MG63 (cell line): Measurements from ENCODE around the gene EIPR1. TPM values are rescaled to one million over a fixed set of nuclear protein-coding genes. Genes with fewer than 3 reads are reported as not detected.
"Not testable (repeated sequence)": the region's sequence is repeated elsewhere in the genome, so short reads cannot be mapped to it uniquely, and the experiment has no call there.

Source experiments
- DNase-seq: peaks from one replicate; pipeline ENCODE4 v3.0.0-alpha.2; 2020
- H3K27me3 ChIP-seq: fragments of 250-450 bp; sonication (Bioruptor Pico); 2 replicates; pipeline ENCODE4 v1.5.1; 2020; ENCODE audit warnings: mild to moderate bottlenecking, moderate library complexity
- H3K36me3 ChIP-seq: fragments of 250-450 bp; sonication (Bioruptor Pico); 2 replicates; pipeline ENCODE4 v1.5.1; 2020; ENCODE audit warnings: mild to moderate bottlenecking, moderate library complexity
- H3K4me3 ChIP-seq: fragments of 250-450 bp; sonication (Bioruptor Pico); 2 replicates; pipeline ENCODE4 v1.5.1; 2020; ENCODE audit warnings: mild to moderate bottlenecking, moderate library complexity
- H3K9me3 ChIP-seq: fragments of 250-450 bp; sonication (Bioruptor Pico); 2 replicates; pipeline ENCODE4 v1.5.1; 2020; ENCODE audit warnings: mild to moderate bottlenecking, moderate library complexity
- total RNA-seq: library from RNA; depleted of rRNA; stranded (reverse); fragments of >200 nt; shearing (Covaris generic); gene quantifications from 2 replicates; pipeline ENCODE4 v1.2.3, GENCODE V29; 2014; ENCODE audit warnings: low replicate concordance

The EIPR1 gene
- total RNA-seq, 1 experiment from 2014 or later = 78.7 TPM

DNA sequence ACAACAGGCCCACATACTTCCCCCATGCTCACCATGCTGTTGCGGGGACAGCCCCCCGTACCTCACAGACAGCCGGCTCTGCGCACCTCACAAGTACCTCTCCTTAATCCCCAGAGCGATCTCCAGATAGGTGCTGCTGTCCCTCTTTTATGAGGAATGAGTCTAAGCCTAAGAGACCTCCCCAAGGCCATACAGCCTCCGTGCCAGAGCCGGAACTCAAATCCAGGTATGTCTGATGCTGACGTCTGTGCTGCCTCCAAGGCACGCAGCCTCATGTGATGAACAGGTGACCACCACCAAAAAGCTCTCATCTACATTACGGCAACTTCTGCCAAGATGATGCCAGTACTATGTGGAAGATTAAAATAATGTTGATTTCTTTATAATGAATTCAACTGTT lies 85.2 kb downstream of the EIPR1 start:
- no peak for DNase-seq
- H3K4me3 ChIP-seq = no peak overlapping the region
- H3K36me3 ChIP-seq = no peaks in the 10 kb centered on the region
- no peaks in the 10 kb centered on the region for H3K9me3 ChIP-seq
- H3K27me3 ChIP-seq = no peaks in the 10 kb centered on the region

DNA sequence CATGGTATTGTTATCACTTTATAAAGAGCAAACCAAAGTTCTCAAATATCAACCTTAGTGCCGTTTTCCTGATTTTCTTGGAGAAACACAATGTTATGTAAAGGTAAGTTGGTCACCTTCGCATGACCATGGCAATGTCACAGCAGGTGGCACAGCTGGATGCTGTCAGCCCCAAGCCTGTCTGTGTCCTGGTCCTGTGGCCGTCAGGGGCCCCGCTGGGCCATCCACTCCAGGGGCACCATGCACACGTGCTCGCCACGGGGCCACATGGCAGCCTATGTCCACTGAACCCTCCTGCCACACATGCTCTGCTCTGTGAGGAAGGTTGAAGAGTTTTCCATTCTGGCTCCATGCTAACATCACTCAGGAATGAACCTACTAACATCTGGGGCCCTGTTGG lies 85.9 kb downstream of the EIPR1 start:
- Histone ChIP-seq H3K4me3 (no peak overlapping the region), H3K27me3 (no peaks in the 10 kb centered on the region), H3K36me3 (no peaks in the 10 kb centered on the region), H3K9me3 (no peaks in the 10 kb centered on the region)
- DNase-seq = no peak

DNA sequence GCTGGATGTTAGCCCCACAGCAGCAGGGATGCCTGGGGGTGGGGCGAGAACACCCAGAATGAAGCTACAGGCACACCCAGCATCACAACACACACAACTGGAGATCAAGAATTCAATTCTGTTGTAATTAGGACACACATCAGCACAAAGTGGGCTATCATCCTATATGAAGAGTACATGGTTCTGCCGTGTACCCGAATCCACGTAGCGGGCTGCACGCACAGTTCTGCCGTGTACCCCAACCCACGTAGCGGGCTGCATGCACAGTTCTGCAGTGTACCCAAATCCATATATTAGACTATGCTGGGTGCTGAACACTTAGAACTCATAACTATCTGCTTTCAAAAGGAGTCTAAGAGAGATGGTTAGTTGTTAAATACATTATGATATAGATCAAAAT lies 86.5 kb downstream of the EIPR1 start:
- H3K27me3 ChIP-seq = no peaks in the 10 kb centered on the region
- DNase-seq = no peak
- no peak overlapping the region for H3K4me3 ChIP-seq
- no peaks in the 10 kb centered on the region for H3K36me3 ChIP-seq
- H3K9me3 ChIP-seq = no peaks in the 10 kb centered on the region

DNA sequence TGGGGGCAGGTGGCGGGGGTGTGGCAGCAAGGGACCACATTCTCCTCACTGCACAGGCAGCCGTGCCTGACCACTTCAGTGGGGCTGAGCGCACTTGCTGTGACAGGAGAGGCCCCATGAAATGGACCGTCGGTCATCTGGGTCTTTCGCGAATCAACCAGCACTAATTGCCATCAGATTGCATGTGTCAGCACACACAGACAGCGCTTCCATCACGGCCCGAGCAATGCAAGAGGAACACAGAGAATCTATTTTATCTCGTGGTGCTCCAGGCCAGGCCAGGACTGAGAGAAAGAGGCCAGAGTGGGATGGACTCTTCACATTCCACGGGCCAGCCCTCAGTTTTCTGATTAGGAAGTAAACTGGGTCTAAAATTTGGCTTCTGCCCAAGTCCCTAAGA lies 87.0 kb downstream of the EIPR1 start:
- H3K27me3 ChIP-seq = no peaks in the 10 kb centered on the region
- no peak overlapping the region for H3K4me3 ChIP-seq
- H3K36me3 ChIP-seq = no peaks in the 10 kb centered on the region
- H3K9me3 ChIP-seq = no peaks in the 10 kb centered on the region
- DNase-seq = no peak

DNA sequence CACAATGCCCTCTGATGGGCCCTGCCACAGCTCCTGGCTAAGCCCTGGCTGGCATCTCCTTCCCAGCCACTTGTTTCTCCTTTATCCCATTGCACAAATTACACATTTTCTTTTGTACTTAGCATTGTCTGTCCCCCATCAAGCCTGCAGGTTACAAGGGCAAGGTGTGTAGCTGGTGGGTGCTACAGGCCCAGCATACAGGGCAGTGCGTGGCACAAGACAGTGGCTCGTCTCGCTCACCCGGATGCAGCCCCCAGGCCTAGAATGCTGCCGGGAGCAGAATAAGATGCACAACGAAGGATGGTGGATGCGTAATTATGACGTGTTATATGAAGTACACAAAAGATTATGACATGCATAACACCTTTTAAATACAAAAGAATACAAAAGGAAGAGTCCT lies 87.6 kb downstream of the EIPR1 start:
- Histone ChIP-seq H3K27me3 (no peaks in the 10 kb centered on the region), H3K36me3 (no peaks in the 10 kb centered on the region), H3K9me3 (no peaks in the 10 kb centered on the region), H3K4me3 (no peak overlapping the region)
- DNase-seq = no peak

DNA sequence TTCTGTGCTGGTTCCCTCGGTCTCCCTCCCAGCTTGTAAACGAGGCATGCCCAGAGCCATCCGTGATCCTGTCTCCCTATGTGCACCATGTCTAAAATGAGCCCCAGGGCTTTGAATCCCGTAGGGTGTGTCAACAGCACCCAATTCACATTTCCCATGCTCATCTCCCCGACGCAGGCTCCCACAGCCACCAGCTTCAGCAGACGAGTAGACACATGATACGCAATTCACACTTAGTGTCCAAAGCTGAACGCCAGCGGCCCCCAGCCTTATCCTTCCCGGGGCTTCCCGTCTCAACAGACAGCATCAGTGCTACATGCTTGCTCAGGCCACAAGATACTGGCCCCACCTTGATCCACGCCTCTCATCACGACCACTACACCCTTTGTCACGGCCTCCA lies 88.1 kb downstream of the EIPR1 start:
- no peaks in the 10 kb centered on the region for H3K9me3 ChIP-seq
- no peaks in the 10 kb centered on the region for H3K27me3 ChIP-seq
- no peak for DNase-seq
- H3K4me3 ChIP-seq = no peak overlapping the region
- H3K36me3 ChIP-seq = no peaks in the 10 kb centered on the region

DNA sequence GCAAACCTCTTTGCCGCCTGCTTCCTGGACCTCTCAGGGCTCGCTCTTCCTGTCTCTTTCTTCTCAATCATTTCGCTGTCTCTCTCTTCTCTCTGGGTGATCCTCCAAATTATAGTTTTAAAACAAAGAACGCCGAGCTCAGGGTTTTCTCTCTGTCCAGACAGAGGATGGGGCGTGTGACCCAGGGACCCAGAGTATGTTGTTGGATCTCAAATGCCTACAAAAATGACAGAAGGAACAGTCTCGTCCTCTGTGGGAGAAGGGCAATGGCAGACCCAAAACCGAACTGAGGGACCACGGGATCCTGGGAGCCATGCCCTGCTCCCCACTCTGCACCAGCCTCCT lies 88.5 kb downstream of the EIPR1 start:
- H3K4me3 ChIP-seq = no peak overlapping the region
- H3K36me3 ChIP-seq = no peaks in the 10 kb centered on the region
- H3K9me3 ChIP-seq = no peaks in the 10 kb centered on the region
- no peak for DNase-seq
- H3K27me3 ChIP-seq = no peaks in the 10 kb centered on the region

DNA sequence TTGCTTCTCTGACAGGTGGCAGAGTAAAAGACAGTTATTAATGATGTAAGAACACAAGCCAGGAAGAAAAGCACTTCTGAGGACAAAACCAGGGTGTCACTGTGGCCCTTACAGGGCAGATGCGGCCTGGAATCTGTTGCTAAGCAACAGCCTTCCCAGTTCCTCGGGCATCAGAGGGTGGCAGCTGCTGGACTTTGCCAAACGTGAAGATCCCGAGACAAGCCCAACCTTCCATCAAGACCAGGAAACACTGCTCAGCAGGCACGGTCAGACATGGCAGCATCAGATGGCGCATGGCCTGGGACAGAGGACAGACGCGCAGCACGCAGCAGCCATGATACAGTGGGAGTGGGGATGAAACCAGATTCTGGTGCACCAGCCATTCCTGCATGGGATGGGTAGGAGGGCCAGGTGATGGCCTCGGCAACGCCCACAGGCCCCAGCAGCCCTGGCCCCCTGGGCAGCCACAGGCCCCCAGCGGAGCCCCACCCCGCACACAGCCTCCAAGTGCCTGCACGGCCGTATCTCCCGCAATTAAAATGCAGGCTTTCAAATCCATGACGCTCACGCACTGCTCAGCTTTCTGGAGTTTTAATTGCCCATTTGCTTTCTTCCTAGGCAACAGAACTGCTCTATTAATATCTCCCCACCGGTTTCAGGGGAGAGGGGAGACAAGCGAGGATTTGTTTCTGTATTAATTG lies 89.0 kb downstream of the EIPR1 start:
- no peak for DNase-seq
- no peak overlapping the region for H3K4me3 ChIP-seq
- no peaks in the 10 kb centered on the region for H3K9me3 ChIP-seq
- H3K36me3 ChIP-seq = no peaks in the 10 kb centered on the region
- no peaks in the 10 kb centered on the region for H3K27me3 ChIP-seq

DNA sequence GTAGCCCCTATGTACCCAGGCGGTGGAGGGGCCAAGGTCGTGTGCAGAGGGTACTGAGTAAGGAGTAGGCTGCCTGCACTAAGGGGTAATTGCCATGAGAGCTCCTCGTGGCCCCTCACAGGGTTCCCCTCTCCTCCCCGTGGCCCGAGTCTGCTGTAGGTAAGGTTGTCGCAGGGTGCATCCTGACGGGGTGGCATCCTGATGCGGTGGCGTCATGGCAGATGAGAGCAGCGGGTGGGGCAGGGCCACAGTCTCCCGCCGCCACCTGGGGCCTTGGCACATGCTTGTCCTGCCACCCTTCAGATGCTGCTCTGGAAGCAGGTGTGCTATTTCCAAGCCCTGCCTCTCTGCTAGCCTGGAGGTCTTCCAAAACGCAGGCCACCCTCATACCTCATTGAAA lies 89.7 kb downstream of the EIPR1 start:
- no peaks in the 10 kb centered on the region for H3K9me3 ChIP-seq
- no peak overlapping the region for H3K4me3 ChIP-seq
- H3K36me3 ChIP-seq = no peaks in the 10 kb centered on the region
- no peaks in the 10 kb centered on the region for H3K27me3 ChIP-seq
- DNase-seq = no peak

DNA sequence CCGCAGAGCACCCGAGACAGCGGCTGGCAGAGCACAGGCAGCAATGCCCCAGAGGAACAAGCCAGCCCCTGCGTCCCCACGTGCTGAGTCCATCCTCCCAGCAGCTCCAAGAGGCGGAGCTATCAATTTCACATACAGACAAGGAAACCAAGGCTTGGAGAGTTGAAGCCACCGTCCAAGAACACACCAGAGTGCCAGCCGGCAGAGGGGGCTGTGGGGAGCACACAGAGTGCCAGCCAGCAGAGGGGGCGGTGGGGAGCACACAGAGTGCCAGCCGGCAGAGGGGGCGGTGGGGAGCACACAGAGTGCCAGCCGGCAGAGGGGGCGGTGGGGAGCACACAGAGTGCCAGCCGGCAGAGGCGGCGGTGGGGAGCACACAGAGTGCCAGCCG lies 91.0 kb downstream of the EIPR1 start:
- not testable (repeated sequence) for H3K4me3 ChIP-seq, DNase-seq

DNA sequence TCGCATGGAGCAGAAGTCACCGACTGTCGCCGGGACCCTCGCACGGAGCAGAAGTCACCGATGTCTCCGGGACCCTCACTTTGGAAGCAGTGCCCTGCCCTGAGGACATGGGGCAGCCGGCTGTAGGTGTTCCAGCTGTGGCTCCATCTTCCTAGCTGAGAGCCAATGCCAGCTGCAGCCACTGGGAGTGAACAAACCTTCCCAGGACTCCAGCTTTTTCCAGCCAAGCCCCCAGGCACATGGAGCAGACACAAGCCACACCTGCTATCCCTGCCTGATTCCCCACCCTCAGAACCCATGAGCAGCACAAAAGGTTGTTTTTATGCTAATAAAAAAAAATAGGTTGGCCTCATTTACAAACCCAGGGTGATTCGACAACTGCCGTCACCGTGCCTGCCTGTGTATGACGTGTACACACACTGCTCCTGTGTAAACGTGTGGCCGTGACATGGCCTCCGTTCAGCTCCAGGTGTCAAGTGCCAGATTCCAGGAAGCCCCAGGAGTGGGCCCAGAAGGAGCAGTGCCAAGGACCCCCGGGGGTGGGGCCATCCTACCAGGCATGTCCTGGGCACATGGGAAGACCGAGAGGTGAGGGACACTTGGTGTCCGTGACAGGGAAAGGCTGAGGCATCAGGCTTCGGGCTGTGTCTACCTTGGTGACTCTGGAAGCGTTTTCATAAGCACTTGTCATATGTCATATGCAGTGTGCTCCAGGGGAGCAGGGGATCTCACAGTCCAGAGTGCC lies 91.5 kb downstream of the EIPR1 start:
- H3K27me3 ChIP-seq = no peaks in the 10 kb centered on the region
- no peaks in the 10 kb centered on the region for H3K9me3 ChIP-seq
- no peak for DNase-seq
- H3K36me3 ChIP-seq = no peaks in the 10 kb centered on the region
- no peak overlapping the region for H3K4me3 ChIP-seq

More for the DNA sequence above, 91.0 kb downstream of the EIPR1 start:
- not testable (repeated sequence) for H3K27me3 ChIP-seq, H3K9me3 ChIP-seq, H3K36me3 ChIP-seq

DNA sequence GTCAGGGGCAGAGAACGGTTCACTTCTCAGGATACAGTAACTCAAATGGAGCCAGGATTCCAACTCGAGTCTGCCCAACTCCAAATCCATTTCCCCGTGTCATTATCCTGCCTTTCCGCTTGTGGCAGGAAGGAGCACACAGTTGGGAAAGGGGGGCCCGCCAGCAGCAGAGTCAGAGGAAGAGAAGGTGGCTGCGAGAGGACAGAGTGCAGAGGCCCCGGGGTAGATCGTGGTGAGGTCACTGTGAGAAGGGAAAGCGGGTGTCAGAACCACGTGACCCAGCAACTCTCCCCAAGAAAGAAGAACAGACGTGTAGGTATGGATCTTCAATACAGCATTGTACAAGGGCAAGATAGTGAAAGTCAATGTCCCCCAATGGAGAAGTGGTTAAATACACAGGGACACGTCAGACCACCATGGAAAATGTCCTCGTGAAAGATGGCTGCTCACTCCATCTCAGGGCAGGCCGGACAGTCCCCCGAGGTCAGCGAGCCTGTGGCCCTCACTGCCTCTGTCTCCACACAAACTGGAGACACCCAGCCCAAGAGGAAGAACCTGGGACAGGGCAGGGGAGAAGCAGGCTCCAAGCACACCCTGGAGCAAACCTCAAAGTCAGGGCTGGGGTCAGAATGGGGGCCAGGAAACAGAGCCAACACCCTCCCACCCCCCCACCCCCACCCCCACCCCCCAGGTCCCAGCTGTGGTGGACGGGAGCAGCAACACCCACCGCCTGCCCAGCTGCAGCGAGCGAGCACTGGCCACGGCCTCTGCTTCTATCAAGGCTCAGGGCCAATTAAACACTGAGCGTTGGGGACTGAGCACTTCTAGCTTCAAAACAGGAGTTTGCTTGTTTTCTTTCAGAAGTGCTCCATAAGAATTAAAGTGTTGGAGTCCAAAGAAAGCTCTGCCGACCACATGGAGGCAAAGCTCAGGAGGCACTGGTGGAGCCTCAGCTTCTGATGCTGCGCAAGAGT lies 92.7 kb downstream of the EIPR1 start:
- no peaks in the 10 kb centered on the region for H3K9me3 ChIP-seq
- no peaks in the 10 kb centered on the region for H3K36me3 ChIP-seq
- H3K27me3 ChIP-seq = no peaks in the 10 kb centered on the region
- no peak overlapping the region for H3K4me3 ChIP-seq
- DNase-seq = no peak

DNA sequence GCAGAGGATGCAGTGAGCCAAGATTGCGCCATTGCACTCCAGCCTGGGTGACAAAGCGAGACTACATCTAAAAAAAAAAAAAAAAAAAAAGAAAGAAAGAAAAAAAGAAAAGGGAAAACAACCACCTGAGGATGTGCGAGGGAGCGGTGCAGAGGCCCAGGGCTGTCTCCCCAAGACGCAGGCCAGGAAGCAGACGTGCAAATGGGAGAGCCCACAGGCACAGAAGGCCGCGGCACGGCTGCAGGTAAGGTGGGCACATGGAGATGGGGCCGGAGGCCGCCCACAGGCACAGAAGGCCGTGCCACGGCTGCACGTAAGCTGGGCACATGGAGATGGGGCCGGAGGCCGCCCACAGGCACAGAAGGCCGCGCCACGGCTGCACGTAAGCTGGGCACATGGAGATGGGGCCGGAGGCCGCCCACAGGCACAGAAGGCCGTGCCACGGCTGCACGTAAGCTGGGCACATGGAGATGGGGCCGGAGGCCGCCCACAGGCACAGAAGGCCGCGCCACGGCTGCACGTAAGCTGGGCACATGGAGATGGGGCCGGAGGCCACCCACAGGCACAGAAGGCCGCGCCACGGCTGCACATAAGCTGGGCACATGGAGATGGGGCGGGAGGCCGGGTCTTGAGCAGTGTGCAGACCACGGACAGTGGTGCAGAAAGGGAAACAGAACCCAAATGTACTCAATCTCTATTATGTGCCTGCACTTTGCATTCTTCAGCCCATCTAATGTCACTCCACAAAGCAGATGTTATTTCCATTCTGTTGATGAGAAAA lies 93.6 kb downstream of the EIPR1 start:
- H3K27me3 ChIP-seq = not testable (repeated sequence)

DNA sequence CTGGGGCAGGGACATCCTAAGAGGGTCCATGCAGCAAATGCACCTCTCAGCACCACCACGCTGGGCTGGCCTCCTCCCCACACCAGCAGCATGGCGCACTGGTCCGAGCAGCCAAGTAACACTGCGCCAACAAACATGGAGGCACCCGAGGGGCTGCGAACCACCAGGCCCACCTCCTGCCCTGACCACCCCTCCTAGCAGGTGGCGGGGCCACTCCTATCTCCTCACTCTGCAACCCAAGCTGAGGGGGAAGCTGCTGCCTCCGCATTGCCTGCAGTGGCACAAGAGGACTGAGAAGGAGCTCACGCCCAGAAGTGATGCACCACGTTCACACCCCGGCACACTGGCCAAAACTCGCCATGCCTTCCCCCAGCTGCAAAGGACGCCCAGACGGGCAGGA lies 94.4 kb downstream of the EIPR1 start:
- H3K4me3 ChIP-seq = no peak overlapping the region
- no peaks in the 10 kb centered on the region for H3K9me3 ChIP-seq
- H3K27me3 ChIP-seq = no peaks in the 10 kb centered on the region
- DNase-seq = no peak
- H3K36me3 ChIP-seq = no peaks in the 10 kb centered on the region

More for the DNA sequence above, 93.6 kb downstream of the EIPR1 start:
- DNase-seq, H3K4me3 ChIP-seq, H3K9me3 ChIP-seq, H3K36me3 ChIP-seq: not testable (repeated sequence)

DNA sequence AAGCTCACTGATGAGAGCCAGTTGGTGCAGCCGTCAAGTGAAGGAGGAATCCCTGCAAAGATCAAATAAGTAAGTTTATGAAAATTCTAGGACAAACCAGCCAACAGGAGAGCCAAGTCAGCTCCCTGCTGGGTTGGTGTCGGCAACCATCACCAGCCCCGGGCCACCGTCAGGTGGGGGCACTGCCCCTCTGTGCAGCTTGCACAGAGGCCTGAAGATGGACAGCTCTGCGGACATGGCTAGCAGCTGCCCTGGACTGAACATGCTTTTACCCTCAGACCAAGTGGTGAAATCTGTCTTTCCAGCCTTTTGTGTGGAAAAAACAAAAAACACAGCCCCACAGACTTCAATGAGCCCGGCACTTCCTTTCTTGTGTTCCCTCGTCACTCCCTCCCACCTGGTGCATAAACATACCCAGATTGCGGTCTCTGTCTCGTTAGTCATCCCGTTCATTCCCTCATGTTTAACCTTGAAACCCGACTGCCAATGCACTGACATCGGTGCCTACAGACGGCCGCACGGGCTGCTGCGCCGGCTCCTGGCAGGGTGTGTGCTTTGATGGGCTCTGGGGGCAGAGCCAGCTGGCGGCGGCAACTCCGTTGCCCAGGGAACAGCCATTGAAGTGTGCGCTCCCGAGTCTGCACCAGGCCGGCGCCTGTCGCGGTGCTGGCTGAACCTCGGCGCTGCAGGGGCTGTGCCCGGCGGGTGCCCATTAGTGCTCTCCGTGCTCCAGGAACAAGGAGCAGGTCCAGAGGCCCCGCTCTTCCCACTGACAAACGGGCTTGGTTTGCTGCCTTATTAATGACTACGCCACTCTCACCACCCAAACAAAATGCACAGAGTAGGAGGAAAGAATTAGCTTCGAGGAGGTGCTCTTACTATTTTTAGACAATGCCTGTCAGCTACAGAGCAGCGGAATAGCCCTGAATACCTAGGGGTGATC lies 95.3 kb downstream of the EIPR1 start:
- H3K27me3 ChIP-seq = no peaks in the 10 kb centered on the region
- no peak overlapping the region; the same call in 1 of the 2 replicates for H3K4me3 ChIP-seq
- no peaks in the 10 kb centered on the region for H3K9me3 ChIP-seq
- peak; percentile 84 for DNase-seq
- H3K36me3 ChIP-seq = no peaks in the 10 kb centered on the region
